NCI-H510A (cell line): Measurements from ENCODE around the gene TASL.
"Not testable (repeated sequence)": the region's sequence is repeated elsewhere in the genome, so short reads cannot be mapped to it uniquely, and the experiment has no call there.

Experiments
- DNase-seq: peaks from one replicate; lab custom pipeline; 2025; lab: John Stamatoyannopoulos, UW

The TASL gene, protein sequence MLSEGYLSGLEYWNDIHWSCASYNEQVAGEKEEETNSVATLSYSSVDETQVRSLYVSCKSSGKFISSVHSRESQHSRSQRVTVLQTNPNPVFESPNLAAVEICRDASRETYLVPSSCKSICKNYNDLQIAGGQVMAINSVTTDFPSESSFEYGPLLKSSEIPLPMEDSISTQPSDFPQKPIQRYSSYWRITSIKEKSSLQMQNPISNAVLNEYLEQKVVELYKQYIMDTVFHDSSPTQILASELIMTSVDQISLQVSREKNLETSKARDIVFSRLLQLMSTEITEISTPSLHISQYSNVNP

DNA sequence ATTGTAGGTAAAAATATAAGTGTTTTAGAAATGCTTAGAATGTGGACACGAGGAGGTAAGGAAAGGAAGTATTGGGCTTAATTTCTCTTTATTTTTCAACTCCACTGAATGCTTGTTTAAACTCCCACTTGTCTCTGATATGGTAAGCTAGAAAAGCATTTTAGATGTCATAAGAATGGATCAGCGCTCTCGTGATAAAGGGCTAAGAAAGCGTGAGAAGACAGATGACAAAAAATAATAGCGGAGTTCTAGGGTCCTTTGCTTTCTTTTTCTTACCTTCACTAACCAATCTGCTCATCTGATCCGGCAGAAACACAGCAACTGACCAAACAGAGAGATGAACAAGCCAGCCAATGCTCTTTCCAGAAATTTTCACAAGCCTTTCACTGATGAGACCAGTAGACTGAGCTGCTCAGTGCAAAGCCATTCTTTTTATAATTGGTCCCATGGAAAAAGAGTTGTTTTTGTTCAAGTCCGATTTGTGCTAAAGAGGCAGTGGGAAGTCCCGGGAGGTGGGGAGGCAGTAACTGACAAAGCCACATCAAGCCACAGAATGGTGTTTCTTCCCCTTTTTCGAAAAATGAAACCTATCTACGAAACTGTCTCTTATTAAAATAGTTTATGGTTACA is at the start of gene TASL:
TSS of gene TASL (minus strand) at position 405 of the 630 bp plus-strand sequence. CDS start 17,411 bp downstream, outside the sequence.
- no peak for DNase-seq

DNA sequence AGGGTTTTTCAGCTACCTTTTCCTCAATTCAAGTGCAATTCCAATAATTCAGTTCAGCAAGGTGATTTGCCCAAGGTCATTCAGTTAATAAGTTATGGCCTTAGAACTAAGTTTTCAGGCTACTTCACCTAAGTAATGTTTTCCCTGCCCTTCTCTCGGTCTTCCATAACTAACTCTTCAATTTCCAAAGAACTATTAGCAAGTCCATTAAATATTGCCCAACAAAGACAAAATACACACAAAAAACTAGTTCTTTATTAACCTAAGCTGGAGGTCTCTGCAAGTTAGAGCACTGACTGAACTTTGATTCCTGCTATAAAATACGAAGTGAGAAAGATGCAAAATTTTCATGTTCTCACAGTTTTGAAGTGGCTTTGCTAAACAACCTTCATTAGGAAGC is 48.8 kb upstream of the TASL start:
- DNase-seq: no peak

DNA sequence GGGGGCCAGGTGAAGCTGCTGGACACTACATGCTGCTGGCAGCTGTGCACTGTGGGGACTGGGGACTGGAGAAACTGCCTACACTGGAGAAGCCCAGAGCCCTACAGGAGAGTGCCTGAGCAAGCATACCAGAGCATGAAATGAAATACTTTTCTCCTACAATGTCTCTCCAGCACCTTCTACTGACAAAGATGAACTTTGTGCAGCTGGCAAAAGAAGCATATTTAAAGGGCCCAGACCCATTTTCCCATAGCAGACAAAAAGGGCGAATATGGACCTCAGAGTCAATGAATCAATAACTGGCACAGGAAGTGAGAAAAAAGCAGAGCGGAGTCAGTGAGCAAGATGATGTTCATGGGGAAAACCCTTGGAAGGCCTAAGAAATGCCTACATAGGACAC is 44.8 kb upstream of the TASL start:
- DNase-seq: no peak

DNA sequence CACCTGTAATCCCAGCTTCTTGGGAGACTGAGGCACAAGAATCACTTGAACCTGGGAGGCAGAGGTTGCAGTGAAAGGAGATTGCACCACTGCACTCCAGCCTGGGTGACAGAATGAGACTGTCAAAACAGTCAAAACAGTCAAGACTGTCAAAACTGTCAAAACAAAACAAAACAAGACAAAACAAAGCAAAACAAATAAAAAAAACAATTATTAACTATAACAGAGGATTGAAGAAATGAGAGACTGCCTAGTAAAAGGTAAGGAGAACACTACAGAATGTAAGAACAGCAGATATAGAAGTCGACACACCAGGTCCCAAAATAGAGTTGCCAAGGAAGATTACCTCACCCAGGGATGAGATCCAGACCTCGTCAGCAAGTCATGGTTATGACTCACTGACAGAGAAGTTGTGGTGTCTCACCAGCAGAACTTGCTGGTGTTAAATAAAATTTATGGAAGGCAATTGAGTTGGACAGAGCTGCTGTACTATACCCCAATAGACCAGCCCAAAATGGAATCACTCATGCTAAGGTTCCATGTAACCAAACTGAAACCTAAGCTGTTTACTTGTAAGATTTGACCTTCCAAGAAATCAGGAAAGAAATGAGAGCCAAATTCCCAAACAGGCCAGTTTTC is 43.5 kb upstream of the TASL start:
- DNase-seq: no peak

DNA sequence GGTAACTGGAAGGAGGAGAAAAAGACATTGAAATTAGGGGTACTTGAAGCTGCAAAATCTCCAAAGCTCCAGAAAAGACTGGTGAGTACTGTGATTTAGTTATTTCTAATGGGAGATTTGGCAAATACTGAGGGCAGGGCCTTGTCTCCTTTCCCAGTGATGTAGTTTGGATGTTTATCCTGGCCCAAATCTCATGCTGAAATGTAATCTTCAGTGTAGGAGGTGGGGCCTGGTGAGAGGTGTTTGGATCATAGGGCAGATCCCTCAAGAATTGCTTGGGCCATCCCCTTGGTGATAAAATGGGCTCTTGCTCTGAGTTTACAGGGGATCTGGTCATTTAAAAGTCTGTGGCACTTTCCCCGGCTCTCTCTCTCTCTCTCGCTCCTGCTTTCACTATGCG is 42.6 kb upstream of the TASL start:
- no peak for DNase-seq

DNA sequence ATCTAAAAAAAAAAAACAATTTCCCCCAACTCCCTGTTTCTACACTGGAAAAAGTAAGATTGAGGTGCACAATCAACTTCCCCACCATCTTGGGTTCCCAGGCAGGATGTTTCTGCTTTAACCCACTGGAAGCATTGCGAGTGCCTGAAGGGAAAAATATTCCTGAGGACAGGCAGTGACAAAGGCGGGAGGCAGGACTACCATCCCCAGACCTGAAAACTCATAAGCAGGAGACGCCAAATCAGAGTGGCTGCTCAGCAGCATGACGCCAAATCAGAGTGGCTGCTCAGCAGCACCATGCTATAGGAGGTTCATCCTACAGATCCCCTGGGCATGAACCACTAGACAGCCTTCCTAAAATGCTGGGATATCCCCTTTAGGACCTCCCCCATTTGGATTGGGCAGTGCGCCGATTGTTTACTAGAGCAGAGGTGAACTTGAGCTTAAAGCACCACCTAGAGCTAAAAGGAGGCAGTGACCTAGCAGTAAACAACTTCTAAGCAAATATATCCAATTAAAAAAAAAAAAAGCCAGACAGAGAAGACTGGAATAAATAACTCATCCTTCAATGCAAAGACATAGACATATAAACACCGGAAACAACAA is 40.7 kb upstream of the TASL start:
- no peak for DNase-seq

DNA sequence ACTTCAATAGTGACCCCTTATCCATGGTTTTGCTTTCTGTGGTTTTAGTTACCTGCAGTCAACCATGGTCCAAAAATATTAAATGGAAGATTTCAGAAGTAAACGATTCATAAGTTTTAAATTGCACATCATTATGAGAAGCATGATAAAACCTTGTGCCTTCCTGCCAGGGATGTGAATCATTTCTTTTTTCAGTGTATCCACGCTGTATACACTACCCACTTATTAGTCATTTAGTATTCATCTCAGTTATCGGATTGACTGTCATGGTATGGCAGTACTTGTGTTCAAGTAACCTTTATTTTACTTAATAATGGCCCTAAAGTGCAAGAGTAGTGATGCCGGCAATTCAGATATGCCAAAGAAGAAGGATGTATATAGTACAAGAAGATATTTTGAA is 37.7 kb upstream of the TASL start:
- DNase-seq: no peak

DNA sequence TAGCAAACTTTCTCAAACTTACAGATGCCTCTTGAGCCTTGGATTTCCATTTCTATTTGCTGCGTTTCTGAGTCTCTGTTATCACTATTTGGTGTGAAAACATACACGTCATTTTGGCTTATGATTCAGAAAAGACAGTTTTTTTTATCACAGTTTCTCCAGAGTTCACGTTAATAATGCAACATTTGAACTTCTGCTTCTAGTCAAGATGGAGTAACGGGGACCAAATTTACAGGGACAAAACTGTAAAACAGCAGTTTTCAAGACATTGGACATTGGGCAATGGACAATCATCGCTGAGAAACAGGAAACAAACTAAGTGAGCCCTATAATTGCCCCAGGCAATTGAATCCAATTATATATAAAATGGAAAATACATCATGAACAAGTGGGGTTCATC is 36.2 kb upstream of the TASL start:
- no peak for DNase-seq

DNA sequence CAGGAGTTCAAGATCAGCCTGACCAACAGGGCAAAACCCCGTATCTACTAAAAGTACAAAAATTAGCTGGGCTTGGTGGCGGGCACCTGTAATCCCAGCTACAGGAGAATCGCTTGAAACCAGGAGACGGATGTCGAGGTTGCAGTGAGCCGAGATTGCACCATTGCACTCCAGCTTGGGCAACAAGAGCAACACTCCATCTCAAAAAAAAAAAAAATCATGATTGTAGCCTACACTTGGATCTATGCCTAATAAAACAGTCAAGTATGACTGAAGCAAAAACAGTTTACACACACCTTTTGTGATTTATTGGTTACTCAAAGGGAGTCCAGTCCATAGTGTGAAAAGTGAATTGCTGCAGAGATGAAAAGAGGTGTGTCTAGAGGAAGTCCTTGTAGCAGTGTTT is 34.7 kb upstream of the TASL start:
- DNase-seq: peak; percentile 6

DNA sequence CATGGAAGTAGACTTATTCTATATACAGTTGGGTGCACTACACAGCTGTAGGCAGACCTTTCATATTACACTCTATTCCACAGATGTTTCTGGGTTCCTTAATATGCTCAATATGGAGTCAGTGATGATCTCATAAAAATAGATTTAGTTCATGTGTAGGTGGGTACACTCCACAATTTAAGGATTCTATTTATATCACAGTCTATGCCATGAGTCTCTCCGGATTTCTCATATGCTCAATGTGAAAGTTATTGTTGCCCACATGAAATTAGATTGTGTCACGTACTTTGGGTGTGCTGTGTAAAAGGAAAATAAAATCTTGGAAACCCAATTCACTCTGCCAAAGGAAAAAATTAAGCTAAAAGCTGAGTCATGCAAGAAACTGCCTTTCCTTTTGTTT is 32.5 kb upstream of the TASL start:
- DNase-seq: no peak

DNA sequence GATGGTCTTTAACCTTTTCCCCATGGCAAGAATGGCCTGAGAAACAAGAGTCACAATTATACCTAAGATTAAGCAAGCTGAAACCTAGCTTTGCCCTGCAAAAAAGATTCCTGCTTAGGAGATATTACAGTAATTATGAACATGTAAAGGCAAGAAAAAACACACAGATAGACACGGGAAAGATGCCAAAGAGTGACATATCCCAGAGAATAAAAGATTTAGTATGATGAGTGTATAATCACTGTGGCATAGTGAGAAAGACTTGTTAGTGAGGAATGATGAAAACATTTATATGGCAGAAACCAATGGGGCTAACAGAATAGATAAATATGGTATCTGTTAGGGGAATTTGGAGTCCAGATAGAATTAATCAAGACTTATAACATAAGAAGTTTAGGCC is 29.6 kb upstream of the TASL start:
- no peak for DNase-seq

DNA sequence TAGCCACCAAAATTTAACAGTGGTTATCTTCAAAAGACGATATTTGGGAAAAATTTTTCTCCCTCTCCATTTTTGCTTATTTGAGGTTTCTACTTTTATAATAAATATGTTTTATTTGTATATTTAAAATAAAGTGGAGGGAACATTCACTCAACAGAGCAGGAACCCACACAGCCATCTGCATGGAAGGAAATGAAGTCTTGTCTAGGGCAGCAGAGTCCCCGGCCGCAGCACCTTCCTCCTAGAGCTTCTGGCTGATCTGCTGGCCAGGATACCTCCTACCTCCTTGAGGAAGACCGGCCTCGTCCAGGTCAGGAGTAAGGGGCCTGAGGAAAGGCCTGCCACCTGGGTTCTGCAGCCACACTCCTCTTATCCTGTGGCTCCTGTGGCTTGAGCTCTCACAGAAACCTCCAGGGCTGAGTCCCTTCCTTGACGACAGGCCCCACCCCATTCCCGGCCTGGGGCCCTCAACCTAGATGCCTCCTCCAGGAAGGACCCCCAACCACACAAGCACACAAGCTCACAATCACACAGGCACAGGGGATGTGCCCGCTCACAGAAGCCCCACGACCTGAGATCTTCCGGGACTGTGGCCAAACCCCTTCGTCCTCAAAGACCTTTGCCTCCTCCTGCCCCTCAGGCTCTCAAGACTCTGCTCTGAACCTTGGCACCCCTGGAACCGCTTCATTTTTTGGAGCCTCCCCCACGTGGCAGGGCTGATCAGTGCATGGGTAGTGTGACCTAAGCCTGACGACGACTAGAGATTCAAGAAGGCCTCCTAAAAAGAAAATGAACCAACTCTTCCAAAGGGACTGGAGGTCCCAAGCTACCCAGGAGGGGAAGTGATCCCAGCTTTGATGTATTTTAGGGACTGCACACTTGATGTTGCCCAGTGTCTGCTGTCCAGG is 23.0 kb upstream of the TASL start:
- not testable (repeated sequence) for DNase-seq

DNA sequence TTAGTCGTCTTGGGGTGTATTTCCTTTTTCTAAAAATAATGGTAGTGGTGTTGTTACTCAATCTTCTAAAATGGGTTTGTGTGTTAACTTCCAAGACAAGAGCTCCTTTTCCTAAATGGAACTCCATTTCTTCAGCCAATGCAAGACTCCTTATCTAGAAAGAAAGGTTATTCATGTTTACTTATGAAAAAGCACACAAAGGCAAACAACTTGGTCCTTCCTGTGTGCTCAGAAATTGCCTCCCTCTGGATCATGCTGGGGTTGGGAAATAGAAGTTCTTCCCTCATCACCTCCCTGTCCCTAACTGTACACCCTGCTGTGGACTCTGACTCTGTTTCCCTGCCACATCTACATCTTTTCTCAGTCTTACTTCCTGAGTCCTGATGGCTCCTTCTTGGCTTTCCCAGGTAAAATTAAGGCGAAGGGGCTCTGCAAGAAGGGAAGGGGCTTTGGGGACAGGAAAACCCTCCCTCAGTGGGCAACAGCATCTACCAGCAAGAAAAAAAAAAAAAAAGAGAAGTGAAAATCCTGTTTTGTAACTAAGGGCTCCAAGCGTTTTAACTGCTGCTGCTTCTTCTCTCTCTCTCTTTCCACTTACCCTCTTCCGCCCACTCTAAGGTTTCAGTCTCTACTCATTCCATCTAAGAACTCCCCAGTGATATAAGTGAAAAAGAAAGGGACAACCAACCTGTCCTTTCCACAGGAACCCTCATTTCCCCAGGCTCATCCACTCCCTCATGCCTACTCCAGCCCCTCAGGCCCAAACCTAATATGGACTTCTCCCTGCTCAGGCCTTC is 19.8 kb upstream of the TASL start:
- no peak for DNase-seq

DNA sequence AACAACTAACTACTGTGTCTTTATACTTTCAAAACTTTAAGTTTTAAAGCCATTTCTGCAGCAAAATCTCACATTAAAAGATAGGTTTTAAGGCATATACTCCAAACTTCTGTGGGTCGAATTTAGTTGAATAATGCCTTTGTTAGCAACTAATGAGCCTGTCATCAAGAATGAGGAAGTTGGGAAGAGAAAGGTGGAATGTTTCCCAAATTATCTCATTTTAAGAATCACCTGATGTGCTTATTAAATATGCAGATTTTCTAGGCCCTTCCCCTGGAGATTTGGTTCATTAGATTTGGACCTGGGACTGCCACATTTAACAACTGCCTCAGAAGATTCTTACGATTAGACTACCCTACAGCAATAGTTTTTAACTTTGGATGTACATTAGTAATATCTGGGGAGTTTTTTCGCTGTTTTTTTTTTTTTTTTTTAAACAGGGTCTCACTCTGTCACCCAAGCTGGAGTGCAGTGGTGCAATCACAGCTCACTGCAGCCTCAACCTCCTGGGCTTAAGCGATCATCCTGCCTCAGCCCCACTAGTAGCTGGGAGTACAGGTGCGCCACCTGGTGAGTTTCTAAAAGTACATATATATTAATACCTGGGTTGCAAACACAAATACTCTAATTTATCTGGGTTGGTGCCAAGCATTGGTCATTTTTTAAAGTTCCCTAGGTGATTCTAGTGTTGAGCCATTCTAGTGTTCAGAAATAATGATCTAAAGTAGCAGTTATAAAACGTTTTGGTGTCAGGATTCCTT is 16.1 kb upstream of the TASL start:
- no peak for DNase-seq

DNA sequence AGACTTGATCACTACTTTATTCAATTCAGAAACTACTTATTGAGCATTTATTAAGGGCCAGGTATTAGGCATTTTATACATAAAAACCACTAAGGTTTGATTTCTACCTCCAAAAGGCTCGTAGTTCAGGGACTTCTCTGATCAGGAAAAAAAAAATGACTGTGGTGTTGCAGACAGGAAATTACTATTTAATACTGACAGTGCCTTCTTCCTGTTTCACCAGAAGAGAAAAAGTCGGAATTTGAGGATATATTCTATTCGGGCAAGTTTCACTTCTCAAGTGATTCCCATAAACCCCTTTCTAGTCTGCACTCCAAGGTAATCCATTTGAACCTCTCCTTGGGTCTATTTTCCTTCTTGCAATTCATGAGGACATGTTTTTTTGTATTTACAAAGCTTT is 15.3 kb upstream of the TASL start:
- no peak for DNase-seq

DNA sequence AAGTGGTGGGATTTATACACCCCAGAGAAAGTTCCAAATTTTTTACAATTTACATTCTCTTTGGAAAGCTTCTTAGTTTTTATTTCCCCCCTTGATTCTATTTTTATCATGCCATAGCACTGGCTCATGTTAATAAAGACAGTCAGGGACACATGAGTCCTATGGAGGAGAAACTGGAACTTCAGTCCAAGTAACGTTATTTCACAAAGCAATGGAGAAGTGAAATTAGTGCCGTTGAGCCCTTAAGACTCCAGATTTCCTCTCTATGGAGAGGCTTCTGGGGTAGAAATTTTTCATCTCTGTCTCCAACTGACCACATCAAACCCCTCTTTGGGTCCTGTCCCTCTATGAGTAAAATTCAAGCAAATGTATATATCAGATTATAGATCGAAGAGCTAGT is 12.8 kb upstream of the TASL start:
- DNase-seq: no peak

DNA sequence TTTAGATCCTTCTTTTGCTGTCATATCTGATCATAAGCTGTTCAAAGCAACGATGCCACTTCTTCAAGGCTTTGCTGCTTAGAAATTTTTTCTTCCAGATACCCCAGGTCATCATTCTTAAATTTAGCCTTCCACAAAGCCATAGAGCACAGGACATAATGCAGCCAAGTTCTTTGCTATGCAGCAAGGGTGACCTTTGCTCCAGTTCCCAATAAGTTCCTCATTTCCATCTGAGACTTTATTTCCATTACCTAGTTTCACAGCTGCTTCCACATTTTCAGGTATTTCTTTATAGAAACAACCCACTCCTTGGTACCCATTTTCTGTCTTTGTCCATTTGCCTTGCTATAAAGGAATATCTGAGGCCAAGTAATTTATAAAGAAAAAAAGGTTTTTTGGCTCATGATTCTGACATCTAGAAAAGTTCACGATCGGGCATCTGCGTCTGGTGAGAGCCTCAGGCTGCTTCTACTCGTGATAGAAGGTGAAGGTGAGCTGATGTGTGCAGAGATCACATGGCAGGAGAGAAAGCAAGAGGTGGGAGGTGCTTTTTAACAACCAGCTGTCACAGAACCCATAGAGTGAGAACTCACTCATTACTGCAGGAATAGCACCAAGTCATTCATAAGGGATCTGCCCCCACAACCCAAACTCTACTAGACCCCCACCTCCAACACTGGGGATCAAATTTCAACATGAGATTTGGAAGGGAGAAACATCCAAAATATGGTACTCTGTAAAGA is 11.8 kb upstream of the TASL start:
- no peak for DNase-seq

DNA sequence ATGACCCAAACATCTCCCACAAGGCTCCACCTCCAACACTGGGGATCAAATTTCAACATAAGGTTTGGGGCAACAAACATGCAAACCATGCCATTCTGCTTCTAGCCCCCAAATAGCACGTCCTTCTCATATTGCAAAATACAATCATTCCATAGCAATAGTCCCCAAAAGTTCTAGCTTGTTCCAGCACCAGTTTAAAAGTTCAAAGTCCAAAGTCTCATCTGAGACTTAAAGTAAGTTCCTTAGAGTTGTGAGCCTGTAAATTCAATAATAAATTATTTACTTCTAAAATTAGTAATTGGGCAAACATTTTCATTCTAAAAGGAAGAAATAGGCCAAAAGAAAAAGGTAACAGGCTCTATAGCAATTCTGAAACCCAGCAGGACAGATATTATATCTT is 8.9 kb upstream of the TASL start:
- DNase-seq: no peak

DNA sequence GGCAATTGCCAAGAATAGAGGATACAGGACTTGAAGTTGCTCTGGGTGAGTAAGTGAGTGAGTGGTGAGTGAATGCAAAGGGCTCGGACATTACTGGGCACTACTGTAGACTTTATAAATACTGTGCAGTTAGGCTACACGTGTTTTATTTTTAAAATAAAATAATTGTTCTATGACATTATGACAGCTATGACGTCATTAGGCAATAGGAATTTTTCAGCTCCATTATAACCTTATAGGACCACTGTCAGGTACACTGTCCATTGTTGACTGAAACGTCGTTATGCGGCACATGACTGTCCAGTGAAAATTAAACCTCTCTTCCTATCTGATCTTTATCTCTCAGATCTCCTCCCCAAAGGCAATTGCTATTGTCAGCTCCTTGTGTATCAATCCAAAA is 5.1 kb upstream of the TASL start:
- DNase-seq: no peak

DNA sequence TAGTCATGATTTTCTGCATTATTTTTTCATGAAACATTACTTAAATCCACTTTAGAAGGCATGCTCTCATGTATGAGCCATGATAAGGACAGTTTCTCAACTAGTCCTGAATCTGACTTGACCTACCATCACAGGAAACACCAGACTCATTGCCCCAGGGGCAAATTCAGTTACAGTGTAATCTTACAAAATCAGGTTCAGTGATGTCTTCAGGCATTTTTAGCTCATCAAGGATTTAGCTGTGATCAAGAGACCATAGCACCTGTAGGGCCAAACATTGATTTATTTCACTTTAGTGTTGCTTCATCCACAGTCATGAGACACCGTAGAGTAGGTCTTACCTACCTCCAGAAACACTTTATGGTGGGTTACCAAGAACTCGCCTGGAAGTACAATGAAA is 3.1 kb upstream of the TASL start:
- DNase-seq: no peak
